Breast epithelium (tissue), 4 donors: Measurements from ENCODE around the gene LAMB4. TPM values are rescaled to one million over a fixed set of nuclear protein-coding genes. Genes with fewer than 3 reads are reported as not detected.

Source experiments
- DNase-seq, 2 donors: peaks; one replicate each; pipeline ENCODE4 v3.0.0-alpha.2; 2019; ENCODE audit warnings: low spot score in 2 of 2
- H3K27ac ChIP-seq, 2 donors: fragments of 200-600 bp; sonication (generic) in 1 of 2; one replicate each; pipeline ENCODE4 v1.5.1; 2016 to 2019; ENCODE audit warnings: mild to moderate bottlenecking in 1 of 2
- H3K27me3 ChIP-seq, 2 donors: fragments of 200-600 bp; sonication (generic) in 1 of 2; one replicate each; pipeline versions ENCODE4 v1.5.1 to v1.6.0; 2017 to 2019; ENCODE audit warnings: control low read depth in 1 of 2, mild to moderate bottlenecking in 1 of 2
- H3K36me3 ChIP-seq: fragments of 200-600 bp; one replicate; pipeline ENCODE4 v1.5.1; 2019
- H3K4me1 ChIP-seq, 2 donors: fragments of 200-600 bp; sonication (generic); one replicate each; pipeline ENCODE4 v1.5.1; 2016 to 2019; ENCODE audit warnings: control low read depth in 1 of 2
- H3K4me3 ChIP-seq, 3 donors: fragments of 200-600 bp; sonication (generic); 1 replicate in 2 of 3; 2 replicates in 1 of 3; pipeline ENCODE4 v1.5.1; 2016 to 2019; ENCODE audit warnings: mild to moderate bottlenecking in 3 of 3, moderate library complexity in 2 of 3
- H3K9me3 ChIP-seq, 2 donors: fragments of 200-600 bp; sonication (generic) in 1 of 2; one replicate each; pipeline ENCODE4 v1.5.1; 2016 to 2019; ENCODE audit warnings: control low read depth in 1 of 2
- CTCF ChIP-seq, 3 donors: fragments of 450-650 bp; IDR thresholded peaks; one replicate each; pipeline ENCODE4 v1.5.1; 2016 to 2017; ENCODE audit warnings: antibody characterized with exemption in 3 of 3, mild to moderate bottlenecking in 3 of 3, moderate library complexity in 3 of 3
- POLR2A ChIP-seq: fragments of 450-650 bp; IDR thresholded peaks from one replicate; pipeline ENCODE4 v1.6.1; 2016; ENCODE audit warnings: antibody characterized with exemption, mild to moderate bottlenecking, moderate library complexity
- POLR2AphosphoS5 ChIP-seq, 3 donors: sonication (generic); formaldehyde crosslinking; IDR thresholded peaks; one replicate each; pipeline ENCODE4 v1.6.1; 2017; ENCODE audit warnings: antibody characterized with exemption in 3 of 3
- intact Hi-C: fragments of 100-400 bp; cut with DNase I; formaldehyde crosslinking; loops from one replicate; pipeline ENCODE4 v1.15.1; 2023; ENCODE audit warnings: low total_unique reads
- total RNA-seq, 3 donors: library from RNA; depleted of rRNA; stranded (reverse); fragments of >200 nt; gene quantifications; one replicate each; pipeline ENCODE4 v1.1.0, GENCODE V29; 2016

LAMB4 gene
- total RNA-seq, 3 donors from 2014 or later: 0.29 to 0.98 (median 0.48) TPM

DNA sequence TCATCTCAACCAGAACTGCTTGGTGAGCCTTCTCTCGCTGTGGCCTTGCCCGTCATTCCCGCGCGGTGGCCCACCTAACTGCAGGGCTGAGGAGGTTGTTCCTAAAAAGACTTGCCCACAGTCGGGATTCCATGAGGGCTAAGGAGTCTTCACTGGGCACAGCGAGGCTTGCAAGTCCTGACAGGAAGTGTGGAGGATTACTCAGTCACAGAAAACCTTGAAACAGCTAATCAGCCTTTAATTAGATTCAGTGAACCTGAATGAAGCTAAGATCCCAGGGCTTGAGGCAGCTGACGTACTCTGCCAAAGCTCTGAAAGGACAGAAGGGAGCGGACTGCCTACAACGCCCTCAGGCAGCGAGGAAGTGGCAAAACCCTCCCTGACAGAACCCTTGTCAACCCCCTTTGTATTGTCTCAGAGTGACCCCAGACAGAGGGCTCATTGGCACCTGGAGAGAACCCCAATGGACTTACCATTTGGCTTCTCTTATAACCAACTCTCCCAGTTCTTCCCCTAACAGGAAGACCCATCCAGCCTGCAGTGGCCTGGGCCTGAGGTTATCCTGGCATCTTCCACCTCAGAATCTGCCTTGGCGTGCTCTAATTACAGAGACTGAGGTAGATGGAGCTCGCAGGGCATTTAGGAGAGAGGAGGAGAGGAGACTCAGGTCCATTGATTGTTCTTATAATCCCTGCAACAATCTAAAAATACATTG, 2.5 kb upstream of the LAMB4 start:
- Histone ChIP-seq H3K4me1 (no peaks in the 10 kb centered on the region), H3K4me3 (no peak overlapping the region), H3K27me3 (no peaks in the 10 kb centered on the region), H3K27ac (peak overlapping the region; percentile 38 to 77), H3K9me3 (no peaks in the 10 kb centered on the region), H3K36me3 (no peaks in the 10 kb centered on the region)
- intact Hi-C loops: no loop called here
- DNase-seq: no peak
- TF ChIP-seq POLR2AphosphoS5 (IDR thresholded peaks at IDR 0.05) (no peak), CTCF (IDR thresholded peaks at IDR 0.05) (no peak), POLR2A (no peak)

- Histone ChIP-seq H3K4me3 (no peak overlapping the region), H3K4me1 (no peaks in the 10 kb centered on the region), H3K27ac (no peak overlapping the region), H3K27me3 (no peaks in the 10 kb centered on the region), H3K9me3 (no peaks in the 10 kb centered on the region), H3K36me3 (no peaks in the 10 kb centered on the region)
- intact Hi-C loops: no loop called here
- TF ChIP-seq POLR2AphosphoS5 (IDR thresholded peaks at IDR 0.05): no peak
- TF ChIP-seq POLR2A: no peak
- no peak for TF ChIP-seq CTCF (IDR thresholded peaks at IDR 0.05)
- no peak for DNase-seq
Measured at GRCh38 chr7:108129018-108129965, 869 bp downstream of the LAMB4 start.

GRCh38 chr7:108128514-108128913, 1.6 kb downstream of the LAMB4 start:
- Histone ChIP-seq H3K9me3 (no peaks in the 10 kb centered on the region), H3K27me3 (no peaks in the 10 kb centered on the region), H3K4me3 (no peak overlapping the region), H3K36me3 (no peaks in the 10 kb centered on the region), H3K27ac (no peak overlapping the region), H3K4me1 (no peaks in the 10 kb centered on the region)
- intact Hi-C loops: no loop called here
- TF ChIP-seq POLR2AphosphoS5 (IDR thresholded peaks at IDR 0.05) (no peak), POLR2A (no peak), CTCF (IDR thresholded peaks at IDR 0.05) (no peak)
- DNase-seq: no peak

DNA sequence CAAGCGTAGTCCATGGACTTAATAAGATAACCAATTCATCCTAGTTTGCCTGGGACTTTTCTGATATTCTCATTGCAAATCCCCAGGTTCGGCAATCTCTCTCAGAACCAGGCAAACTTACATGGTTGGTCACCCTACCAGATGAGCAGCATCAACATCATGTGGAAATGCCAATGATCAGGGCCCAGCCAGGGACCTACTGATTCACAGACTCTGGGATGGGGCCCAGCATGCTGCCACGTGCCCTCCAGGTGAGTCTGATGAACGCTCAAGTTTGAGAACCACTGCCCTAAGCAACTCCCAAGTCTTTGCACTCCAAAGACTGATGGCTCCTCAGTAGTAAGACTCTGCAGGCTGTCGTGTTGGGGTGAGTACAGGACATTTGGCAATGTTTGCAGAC, 2.7 kb downstream of the LAMB4 start:
- TF ChIP-seq POLR2AphosphoS5 (IDR thresholded peaks at IDR 0.05) (no peak), CTCF (IDR thresholded peaks at IDR 0.05) (no peak), POLR2A (no peak)
- Histone ChIP-seq H3K4me1 (no peaks in the 10 kb centered on the region), H3K27me3 (no peaks in the 10 kb centered on the region), H3K27ac (no peak overlapping the region), H3K4me3 (no peak overlapping the region), H3K36me3 (no peaks in the 10 kb centered on the region), H3K9me3 (no peaks in the 10 kb centered on the region)
- no peak for DNase-seq
- intact Hi-C loops: no loop called here

- DNase-seq: no peak
- H3K36me3 ChIP-seq: no peaks in the 10 kb centered on the region
- TF ChIP-seq POLR2A (no peak), POLR2AphosphoS5 (IDR thresholded peaks at IDR 0.05) (no peak), CTCF (IDR thresholded peaks at IDR 0.05) (no peak)
- no peak overlapping the region for H3K4me3 ChIP-seq
- no peaks in the 10 kb centered on the region for H3K4me1 ChIP-seq
- intact Hi-C loops: no loop called here
- H3K9me3 ChIP-seq: no peaks in the 10 kb centered on the region
- H3K27me3 ChIP-seq: no peaks in the 10 kb centered on the region
- H3K27ac ChIP-seq: no peak overlapping the region
Measured at GRCh38 chr7:108124820-108125219, 5.3 kb downstream of the LAMB4 start.
